CD4-positive, alpha-beta T cell treated with Interleukin-1 beta for 1 hour (primary cell): ENCODE data around the gene BEND3.
"Not testable (repeated sequence)": the region's sequence is repeated elsewhere in the genome, so short reads cannot be mapped to it uniquely, and the experiment has no call there.

Experiments
- DNase-seq, 2 donors: peaks; one replicate each; pipeline ENCODE4 v3.0.0-alpha.2; 2020 to 2022

The BEND3 gene

DNA sequence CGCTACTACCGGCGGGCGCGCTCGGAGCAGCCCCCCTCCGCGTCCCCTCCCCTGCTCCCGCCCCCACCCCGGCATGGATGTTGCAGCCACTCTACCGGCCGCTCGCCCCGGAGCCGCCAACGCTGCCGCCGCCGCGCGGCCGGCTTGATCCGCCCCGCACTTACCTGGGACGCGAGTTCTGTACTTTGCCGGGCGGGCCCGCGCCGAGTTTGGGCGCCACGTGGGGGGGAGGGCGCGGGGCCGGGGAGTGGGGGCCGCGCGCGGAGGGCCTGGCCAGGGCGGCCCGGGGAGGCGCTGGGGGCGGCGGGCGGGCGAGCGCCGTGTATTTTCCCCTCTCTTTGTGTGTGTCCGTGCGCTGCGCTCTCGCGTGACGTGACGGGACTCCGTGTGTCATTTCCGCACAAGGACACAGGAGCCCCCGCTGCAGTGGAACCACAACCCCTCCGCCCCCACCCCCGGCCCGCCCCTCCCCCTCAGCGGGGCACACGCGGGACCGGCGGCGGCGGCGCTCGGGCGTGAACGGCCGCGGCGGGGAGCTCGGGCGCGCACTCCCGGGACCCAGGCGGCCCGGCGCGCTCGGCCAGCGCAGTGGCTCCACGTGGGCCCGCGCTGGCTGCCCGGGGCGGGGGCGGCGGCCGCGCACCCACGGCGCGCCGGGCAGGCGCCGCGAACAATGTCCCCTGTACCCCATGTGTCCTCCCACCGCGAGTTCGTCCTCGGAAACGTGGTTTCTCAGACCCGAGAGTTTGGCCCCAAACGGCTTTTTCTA, at the start of gene BEND3:
Gene BEND3 (minus strand): TSS at position 590 of the 769 bp plus-strand sequence. CDS start 16,230 bp downstream, outside the sequence.
- peak; percentile 59 to 60 for DNase-seq

DNA sequence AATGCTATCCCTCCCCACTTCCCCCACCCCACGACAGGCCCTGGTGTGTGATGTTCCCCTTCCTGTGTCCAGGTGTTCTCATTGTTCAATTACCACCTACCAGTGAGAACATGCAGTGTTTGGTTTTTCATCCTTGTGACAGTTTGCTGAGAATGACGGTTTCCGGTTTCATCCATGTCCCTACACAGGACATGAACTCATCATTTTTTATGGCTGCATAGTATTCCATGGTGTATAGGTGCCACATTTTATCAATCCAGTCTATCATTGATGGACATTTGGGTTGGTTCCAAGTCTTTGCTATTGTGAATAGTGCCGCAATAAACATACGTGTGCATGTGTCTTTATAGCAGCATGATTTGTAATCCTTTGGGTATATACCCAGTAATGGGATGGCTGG, 49.0 kb upstream of the BEND3 start:
- not testable (repeated sequence) for DNase-seq

DNA sequence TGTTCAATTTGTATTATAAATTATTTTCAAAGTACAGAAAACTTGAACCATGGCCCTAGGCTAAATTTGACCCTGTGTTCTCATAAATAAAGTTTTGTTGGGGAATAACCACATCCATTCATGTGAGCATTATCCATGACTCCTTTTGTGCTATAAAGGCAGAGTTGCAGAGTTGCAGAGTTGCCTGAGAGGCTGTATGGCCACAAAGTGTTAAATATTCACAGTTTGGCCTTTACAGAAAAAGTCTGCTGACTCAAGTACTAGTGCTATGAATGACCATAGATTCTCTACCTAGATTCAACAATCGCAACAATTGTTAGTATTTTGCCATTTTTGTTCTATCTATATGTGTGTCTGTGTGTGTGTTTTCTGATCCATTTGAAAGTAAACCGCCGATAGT, 46.2 kb upstream of the BEND3 start:
- DNase-seq = no peak

DNA sequence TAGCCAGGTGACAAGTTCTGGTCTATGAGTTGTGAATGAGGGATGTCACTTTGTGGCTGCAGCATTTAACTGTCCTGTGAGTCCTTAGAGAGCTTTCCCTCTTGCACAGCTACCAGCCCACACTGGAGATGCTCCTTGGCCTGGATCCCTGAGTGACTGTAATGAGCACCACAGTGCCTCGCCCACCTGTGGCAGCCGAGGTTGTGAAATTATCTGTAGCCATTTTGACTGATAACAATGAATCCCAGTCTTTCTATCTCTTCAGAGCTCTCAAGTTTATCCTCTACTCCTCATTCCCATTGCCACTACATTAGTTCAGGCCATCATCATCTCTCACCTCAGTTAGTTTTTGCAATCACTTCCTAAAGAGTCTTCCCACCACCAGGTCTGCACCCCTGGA, 41.3 kb upstream of the BEND3 start:
- no peak for DNase-seq

DNA sequence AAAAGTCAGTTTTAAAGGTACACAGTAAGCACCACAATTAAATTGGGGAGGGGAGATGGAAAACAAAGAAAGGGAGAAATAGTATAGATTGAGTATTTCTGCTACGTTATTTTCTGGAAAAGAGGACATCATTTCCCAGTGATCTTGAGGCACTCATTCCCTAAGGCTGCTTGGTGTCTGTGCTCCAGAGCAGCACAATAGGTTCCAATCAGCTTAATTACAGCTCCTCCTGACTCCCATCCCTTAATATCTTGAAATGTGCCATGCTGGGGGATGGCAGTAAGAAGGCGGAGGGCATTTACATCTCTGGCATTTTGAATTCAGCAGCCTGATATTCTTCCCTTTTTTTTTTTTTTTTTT, 39.5 kb upstream of the BEND3 start:
- DNase-seq = no peak

DNA sequence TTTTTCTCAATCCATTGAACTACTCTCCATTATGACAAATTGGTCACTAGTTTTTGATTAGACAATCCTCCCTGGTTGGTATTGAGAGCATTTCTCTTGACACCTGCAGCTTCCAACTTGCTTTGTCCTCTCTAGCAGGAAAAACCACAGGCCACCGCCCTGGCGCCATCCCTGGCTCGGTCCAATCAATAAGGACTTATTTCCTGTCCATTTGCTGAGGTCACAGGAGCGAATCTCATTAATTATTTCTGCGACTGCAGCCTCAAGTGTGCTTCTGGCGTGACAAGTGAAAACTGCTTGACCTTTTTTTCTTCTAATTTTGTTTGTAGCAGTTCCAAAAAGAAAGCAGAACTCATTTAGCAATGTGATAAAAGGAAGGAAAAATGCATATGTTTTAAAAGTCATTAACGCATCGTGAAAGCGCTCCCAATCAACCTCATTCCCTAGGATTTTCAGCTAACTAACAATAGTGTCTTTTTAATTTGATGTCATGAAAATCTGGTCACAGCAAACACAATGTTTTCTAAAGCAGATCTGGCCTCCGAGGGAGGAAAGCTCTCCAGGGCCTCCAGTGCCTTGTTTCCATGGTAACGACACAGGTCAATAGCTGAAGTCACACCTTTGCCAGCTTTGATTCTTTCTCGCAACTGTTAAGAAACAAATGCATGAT, 39.0 kb upstream of the BEND3 start:
- DNase-seq = no peak

DNA sequence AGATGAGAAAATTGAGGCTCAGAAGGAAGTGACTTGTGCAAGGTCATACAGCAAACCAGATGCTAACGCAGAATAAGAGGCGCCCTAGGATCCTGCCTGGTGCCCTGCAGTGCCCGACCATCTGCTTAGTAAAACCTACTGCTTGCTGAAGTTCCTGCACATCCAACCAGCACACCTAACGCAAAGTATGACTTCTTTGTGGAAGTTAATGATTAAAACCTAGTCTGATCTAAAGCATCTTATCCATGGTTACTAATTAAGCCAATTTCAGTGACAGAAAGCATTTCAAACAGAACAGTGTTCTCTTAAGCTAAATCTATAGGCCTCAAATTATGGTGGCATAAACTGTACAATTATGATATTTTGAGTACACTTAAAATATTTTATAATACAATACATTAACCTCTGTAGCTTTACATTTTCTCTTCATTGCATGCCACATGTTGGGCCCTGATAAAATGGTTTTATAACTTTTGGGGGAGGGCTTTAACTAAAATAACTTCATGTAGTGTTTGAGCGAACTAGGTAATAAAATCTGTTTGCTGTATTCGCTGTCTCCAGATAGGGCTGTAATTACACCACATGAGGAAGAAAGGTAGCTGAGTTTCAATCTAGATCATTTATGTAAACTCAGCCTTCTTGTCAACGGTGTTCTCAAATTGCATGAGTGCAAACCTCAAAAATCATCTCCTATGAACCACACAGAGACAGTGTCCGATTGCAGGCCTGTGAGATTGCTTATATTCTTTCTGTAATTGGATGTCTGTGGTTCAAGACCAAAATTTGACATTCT, 37.5 kb upstream of the BEND3 start:
- DNase-seq = no peak

- no peak for DNase-seq
Observed at GRCh38 chr6:107144666-107145065, 29.4 kb upstream of the BEND3 start.

DNA sequence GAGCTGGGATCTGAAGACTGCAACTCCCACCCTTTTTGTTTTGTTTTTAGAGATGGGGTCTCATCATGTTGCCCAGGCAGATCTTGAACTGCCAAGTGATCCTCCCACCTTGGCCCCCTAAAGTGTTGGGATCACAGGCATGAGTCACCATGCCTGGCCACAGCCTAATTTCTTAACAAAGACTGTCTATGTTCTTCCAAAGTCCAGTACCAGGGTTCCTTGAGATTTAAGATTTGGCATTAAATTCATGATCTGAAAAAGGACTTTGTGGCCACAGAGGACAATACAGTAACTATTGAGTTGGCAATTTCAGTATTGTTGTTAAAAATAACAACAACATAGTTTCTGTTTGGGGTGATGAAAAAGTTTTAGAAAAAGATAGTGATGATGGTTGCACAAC, 28.7 kb upstream of the BEND3 start:
- DNase-seq = no peak

DNA sequence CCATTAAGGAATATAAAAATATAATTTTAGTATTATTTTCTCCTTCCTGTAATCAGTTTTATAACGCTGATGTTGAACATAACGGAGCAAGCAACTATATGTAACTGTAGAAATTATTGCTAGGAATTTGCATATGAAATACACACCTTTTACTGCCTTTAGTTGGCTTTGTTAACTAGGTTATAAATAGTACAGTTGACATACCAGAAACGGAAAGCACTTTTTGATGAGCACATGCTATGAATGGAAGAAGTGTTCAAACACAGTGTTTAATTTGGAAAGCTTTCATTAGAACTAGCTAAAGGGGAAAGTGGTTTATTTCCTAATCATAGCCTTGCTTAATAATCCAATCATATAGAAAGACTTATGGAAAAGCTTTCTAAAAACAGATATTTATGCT, 25.3 kb upstream of the BEND3 start:
- DNase-seq = no peak

DNA sequence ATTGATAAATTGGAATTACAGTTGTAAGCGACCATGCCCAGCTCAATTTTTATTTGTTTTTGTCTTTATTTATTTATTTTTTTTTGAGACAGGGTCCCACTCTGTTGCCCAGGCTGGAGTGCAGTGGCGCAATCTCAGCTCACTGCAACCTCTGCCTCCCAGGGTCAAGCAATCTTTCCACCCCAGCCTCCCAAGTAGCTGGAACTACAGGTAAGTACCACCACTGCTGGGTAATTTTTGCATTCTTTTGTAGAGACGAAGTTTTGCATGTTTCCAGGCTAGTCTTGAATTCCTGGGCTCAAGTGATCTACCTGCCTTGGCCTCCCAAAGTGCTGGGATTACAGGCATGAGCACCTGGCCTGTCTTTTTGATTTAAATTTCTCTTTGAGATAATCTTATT, 21.0 kb upstream of the BEND3 start:
- DNase-seq = not testable (repeated sequence)

GRCh38 chr6:107135048-107135680, 19.8 kb upstream of the BEND3 start:
- DNase-seq = not testable (repeated sequence)

DNA sequence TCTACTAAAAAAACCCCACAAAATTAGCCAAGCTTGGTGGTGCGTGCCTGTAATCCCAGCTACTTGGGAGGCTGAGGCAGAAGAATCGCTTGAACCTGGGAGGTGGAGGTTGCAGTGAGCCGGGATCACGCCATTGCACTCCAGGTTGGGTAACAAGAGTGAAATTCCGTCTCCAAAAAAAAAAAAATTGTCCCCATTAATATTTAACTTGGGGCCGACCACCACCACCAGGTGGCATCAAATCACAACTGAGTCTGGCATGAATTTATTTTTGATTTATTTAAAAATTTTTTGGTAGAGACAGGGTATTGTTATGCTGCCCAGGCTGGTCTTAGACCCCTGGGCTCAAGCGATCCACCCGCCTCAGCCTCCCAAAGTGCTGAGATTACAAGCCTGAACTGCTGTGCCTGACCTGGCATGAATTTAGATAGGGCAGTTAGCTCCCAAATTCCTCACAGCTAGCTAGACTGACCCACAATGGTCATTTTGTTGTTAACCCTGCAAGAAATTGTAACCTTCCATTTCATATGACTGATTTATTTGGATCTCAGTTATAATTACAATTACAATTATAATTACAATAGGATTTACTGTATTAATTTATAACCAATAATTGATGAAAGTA, 17.1 kb upstream of the BEND3 start:
- peak in 1 of 2 donors; percentile 17 for DNase-seq

- DNase-seq = no peak
Observed at GRCh38 chr6:107129370-107129925, 14.1 kb upstream of the BEND3 start.

DNA sequence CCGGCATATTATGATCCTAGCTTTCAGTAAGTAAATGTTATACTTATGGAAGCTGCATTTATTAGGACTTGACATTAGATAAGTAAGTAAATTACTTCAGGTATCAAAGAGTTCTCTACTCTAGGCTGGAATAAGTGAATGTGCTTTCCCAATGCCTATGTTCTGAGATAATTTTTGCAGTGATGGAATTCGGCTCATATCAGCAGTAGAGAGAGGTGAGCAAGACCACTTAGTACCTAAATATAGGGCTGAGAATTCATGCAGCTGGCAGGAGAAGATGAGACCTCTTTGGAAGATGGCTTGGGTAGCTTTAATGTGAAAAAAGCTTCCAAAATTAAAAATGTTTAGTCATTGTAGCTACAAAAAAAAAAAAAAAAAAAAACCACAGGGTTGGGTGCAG, 13.3 kb upstream of the BEND3 start:
- no peak for DNase-seq

GRCh38 chr6:107128175-107128574, 12.9 kb upstream of the BEND3 start:
- no peak for DNase-seq

DNA sequence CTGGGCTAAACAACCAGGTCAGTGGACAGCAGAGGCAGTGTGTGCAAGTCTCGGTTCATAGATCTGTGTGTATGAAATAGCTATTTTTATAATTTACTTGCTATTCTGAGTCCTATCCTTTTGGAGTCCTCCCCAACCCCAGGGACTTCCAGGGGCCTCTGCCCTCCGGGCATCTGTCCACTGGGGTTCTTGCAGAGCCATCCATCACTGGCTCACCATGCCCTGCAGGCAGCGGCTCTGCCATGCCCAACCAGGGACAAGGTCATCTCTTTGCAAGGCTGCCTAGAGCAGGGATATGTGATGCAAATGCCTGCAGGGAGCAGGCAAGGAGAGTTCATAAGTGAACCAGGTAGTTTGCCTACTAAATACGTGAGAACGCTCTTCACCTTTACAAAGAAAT, 10.5 kb upstream of the BEND3 start:
- DNase-seq = no peak

- DNase-seq = no peak
Observed at GRCh38 chr6:107124934-107125348, 9.6 kb upstream of the BEND3 start.

- DNase-seq = no peak
Observed at GRCh38 chr6:107123501-107123900, 8.2 kb upstream of the BEND3 start.

GRCh38 chr6:107122748-107123147, 7.4 kb upstream of the BEND3 start:
- no peak for DNase-seq

DNA sequence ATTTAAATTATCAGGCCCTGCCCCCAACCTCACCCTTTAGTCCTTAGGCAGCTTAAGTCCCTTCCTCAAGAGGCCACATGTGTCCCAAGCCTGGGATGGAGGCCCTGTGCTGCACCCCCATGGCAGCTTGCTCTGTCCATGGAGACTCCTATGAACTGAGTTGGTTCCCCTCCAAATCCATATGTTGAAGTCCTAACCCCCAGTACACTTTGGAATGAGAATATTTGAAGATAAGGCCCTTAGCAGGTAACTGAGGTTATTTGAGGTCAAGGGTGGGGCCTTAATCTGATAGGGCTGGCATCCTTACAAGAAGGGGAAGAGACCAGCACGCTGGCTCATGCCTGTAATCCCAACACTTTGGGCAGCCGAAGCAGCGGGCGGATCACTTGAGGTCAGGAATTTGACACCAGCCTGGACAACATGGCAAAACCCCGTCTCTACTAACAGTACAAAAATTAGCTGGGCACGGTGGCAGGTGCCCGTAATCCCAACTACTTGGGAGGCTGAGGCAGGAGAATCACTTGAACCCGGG, 6.7 kb upstream of the BEND3 start:
- DNase-seq = no peak

GRCh38 chr6:107121266-107121665, 6.0 kb upstream of the BEND3 start:
- DNase-seq = no peak
